Measurements from ENCODE around the gene SNX13.

SNX13 gene

GRCh38 chr7:17863809-17864143, 76.5 kb downstream of the SNX13 start:
- H3K9me3 ChIP-seq (ENCODE audit: severe bottlenecking) = no peaks in the 10 kb centered on the region
- no peaks in the 10 kb centered on the region for H3K4me1 ChIP-seq (ENCODE audit: insufficient read depth, poor library complexity, severe bottlenecking)
- TF ChIP-seq CTCF (IDR thresholded peaks at IDR 0.05; ENCODE audit: poor library complexity, severe bottlenecking) = no peak
- no peak overlapping the region for H3K4me3 ChIP-seq (ENCODE audit: severe bottlenecking)
- no peak overlapping the region for H3K27ac ChIP-seq (ENCODE audit: poor library complexity, severe bottlenecking)
- DNase-seq (ENCODE audit: low spot score) = no peak
- peaks cover 40% of the 10 kb centered on the region for H3K36me3 ChIP-seq (ENCODE audit: low read depth)
- H3K27me3 ChIP-seq (ENCODE audit: insufficient read depth, poor library complexity, severe bottlenecking) = no peaks in the 10 kb centered on the region
- ATAC-seq (ENCODE audit: low read depth) = no peak

- no peak for TF ChIP-seq CTCF (IDR thresholded peaks at IDR 0.05; ENCODE audit: poor library complexity, severe bottlenecking)
- H3K36me3 ChIP-seq (ENCODE audit: low read depth) = peaks cover 35% of the 10 kb centered on the region
- H3K4me3 ChIP-seq (ENCODE audit: severe bottlenecking) = no peak overlapping the region
- H3K4me1 ChIP-seq (ENCODE audit: insufficient read depth, poor library complexity, severe bottlenecking) = no peaks in the 10 kb centered on the region
- H3K9me3 ChIP-seq (ENCODE audit: severe bottlenecking) = no peaks in the 10 kb centered on the region
- DNase-seq (ENCODE audit: low spot score) = no peak
- no peak overlapping the region for H3K27ac ChIP-seq (ENCODE audit: poor library complexity, severe bottlenecking)
- ATAC-seq (ENCODE audit: low read depth) = no peak
- no peaks in the 10 kb centered on the region for H3K27me3 ChIP-seq (ENCODE audit: insufficient read depth, poor library complexity, severe bottlenecking)
These were observed 77.0 kb downstream of the SNX13 start for GRCh38 chr7:17863095-17863808.

- ATAC-seq (ENCODE audit: low read depth) = no peak
- no peak for DNase-seq (ENCODE audit: low spot score)
- H3K36me3 ChIP-seq (ENCODE audit: low read depth) = 0 out of 2 replicates have a peak, but pooled peaks cover 9% of the 10 kb centered on the region
- no peaks in the 10 kb centered on the region for H3K27me3 ChIP-seq (ENCODE audit: insufficient read depth, poor library complexity, severe bottlenecking)
- no peaks in the 10 kb centered on the region for H3K4me1 ChIP-seq (ENCODE audit: insufficient read depth, poor library complexity, severe bottlenecking)
- no peak overlapping the region for H3K4me3 ChIP-seq (ENCODE audit: severe bottlenecking)
- no peak for TF ChIP-seq CTCF (IDR thresholded peaks at IDR 0.05; ENCODE audit: poor library complexity, severe bottlenecking)
- H3K9me3 ChIP-seq (ENCODE audit: severe bottlenecking) = peaks cover 3% of the 10 kb centered on the region
- H3K27ac ChIP-seq (ENCODE audit: poor library complexity, severe bottlenecking) = no peak overlapping the region
These were observed 84.0 kb downstream of the SNX13 start for GRCh38 chr7:17856251-17856650.

- no peak for DNase-seq (ENCODE audit: low spot score)
- Histone ChIP-seq H3K27ac (ENCODE audit: poor library complexity, severe bottlenecking) (no peak overlapping the region), H3K9me3 (ENCODE audit: severe bottlenecking) (peaks cover 3% of the 10 kb centered on the region), H3K4me1 (ENCODE audit: insufficient read depth, poor library complexity, severe bottlenecking) (no peaks in the 10 kb centered on the region), H3K36me3 (ENCODE audit: low read depth) (peaks cover 11% of the 10 kb centered on the region), H3K4me3 (ENCODE audit: severe bottlenecking) (no peak overlapping the region), H3K27me3 (ENCODE audit: insufficient read depth, poor library complexity, severe bottlenecking) (no peaks in the 10 kb centered on the region)
- TF ChIP-seq CTCF (IDR thresholded peaks at IDR 0.05; ENCODE audit: poor library complexity, severe bottlenecking) = no peak
- ATAC-seq (ENCODE audit: low read depth) = no peak
These were observed 85.1 kb downstream of the SNX13 start for GRCh38 chr7:17855202-17855601.

GRCh38 chr7:17854261-17855047, 85.8 kb downstream of the SNX13 start:
- Histone ChIP-seq H3K27me3 (ENCODE audit: insufficient read depth, poor library complexity, severe bottlenecking) (no peaks in the 10 kb centered on the region), H3K4me3 (ENCODE audit: severe bottlenecking) (no peak overlapping the region), H3K27ac (ENCODE audit: poor library complexity, severe bottlenecking) (no peak overlapping the region), H3K36me3 (ENCODE audit: low read depth) (peaks cover 14% of the 10 kb centered on the region), H3K9me3 (ENCODE audit: severe bottlenecking) (peaks cover 3% of the 10 kb centered on the region), H3K4me1 (ENCODE audit: insufficient read depth, poor library complexity, severe bottlenecking) (no peaks in the 10 kb centered on the region)
- no peak for TF ChIP-seq CTCF (IDR thresholded peaks at IDR 0.05; ENCODE audit: poor library complexity, severe bottlenecking)
- DNase-seq (ENCODE audit: low spot score) = no peak
- no peak for ATAC-seq (ENCODE audit: low read depth)
